HuH-7 (cell line): ENCODE measurements around the gene NET1.

ENCODE experiments used
- DNase-seq: peaks from one replicate; pipeline ENCODE4 v3.0.0; 2011; ENCODE audit warnings: low spot score

Gene NET1

GRCh38 chr10:5442065-5442989 is 30.0 kb downstream of the NET1 start:
- DNase-seq = peak; percentile 34

- DNase-seq = no peak
These were observed 30.6 kb downstream of the NET1 start for GRCh38 chr10:5442990-5443370.

- DNase-seq = no peak
These were observed 31.1 kb downstream of the NET1 start for GRCh38 chr10:5443429-5443828.

GRCh38 chr10:5445006-5445405 is 32.6 kb downstream of the NET1 start:
- DNase-seq = no peak

- DNase-seq = peak; percentile 74
These were observed 34.1 kb downstream of the NET1 start for GRCh38 chr10:5446390-5446926.

- no peak for DNase-seq
These were observed 34.7 kb downstream of the NET1 start for GRCh38 chr10:5447056-5447455.

- DNase-seq = no peak
These were observed 35.3 kb downstream of the NET1 start for GRCh38 chr10:5447611-5448071.

- no peak for DNase-seq
These were observed 36.1 kb downstream of the NET1 start for GRCh38 chr10:5448333-5449001.

GRCh38 chr10:5449227-5449626 is 36.9 kb downstream of the NET1 start:
- no peak for DNase-seq

- no peak for DNase-seq
These were observed 37.5 kb downstream of the NET1 start for GRCh38 chr10:5449823-5450222.

- DNase-seq = no peak
These were observed 38.4 kb downstream of the NET1 start for GRCh38 chr10:5450605-5451384.

- no peak for DNase-seq
These were observed 41.6 kb downstream of the NET1 start for GRCh38 chr10:5453749-5454489.

GRCh38 chr10:5456563-5456962 is 44.2 kb downstream of the NET1 start:
- DNase-seq = no peak

GRCh38 chr10:5457741-5458140 is 45.4 kb downstream of the NET1 start:
- no peak for DNase-seq

GRCh38 chr10:5458425-5458824 is 46.1 kb downstream of the NET1 start:
- DNase-seq = no peak

GRCh38 chr10:5458949-5459747 is 46.8 kb downstream of the NET1 start:
- DNase-seq = no peak

- DNase-seq = no peak
These were observed 48.3 kb downstream of the NET1 start for GRCh38 chr10:5460468-5461202.

- no peak for DNase-seq
These were observed 48.8 kb downstream of the NET1 start for GRCh38 chr10:5461203-5461588.

- DNase-seq = no peak
These were observed 49.8 kb downstream of the NET1 start for GRCh38 chr10:5461914-5462840.
